22Rv1 (cell line): Measurements from ENCODE around the gene COX19.

ENCODE experiments used
- ZFX ChIP-seq: fragments of 450-650 bp; IDR thresholded peaks from 2 replicates; pipeline ENCODE4 v1.6.1; 2017; ENCODE audit warnings: antibody characterized with exemption, borderline replicate concordance
- TF ChIP-seq, protein P1 (sequence below): fragments of 450-650 bp; IDR thresholded peaks from 2 replicates; pipeline ENCODE4 v1.5.1; 2017; ENCODE audit warnings: mild to moderate bottlenecking

GRCh38 chr7:970744-971143, 4.6 kb downstream of the COX19 start:
- TF ChIP-seq, protein P1, sequence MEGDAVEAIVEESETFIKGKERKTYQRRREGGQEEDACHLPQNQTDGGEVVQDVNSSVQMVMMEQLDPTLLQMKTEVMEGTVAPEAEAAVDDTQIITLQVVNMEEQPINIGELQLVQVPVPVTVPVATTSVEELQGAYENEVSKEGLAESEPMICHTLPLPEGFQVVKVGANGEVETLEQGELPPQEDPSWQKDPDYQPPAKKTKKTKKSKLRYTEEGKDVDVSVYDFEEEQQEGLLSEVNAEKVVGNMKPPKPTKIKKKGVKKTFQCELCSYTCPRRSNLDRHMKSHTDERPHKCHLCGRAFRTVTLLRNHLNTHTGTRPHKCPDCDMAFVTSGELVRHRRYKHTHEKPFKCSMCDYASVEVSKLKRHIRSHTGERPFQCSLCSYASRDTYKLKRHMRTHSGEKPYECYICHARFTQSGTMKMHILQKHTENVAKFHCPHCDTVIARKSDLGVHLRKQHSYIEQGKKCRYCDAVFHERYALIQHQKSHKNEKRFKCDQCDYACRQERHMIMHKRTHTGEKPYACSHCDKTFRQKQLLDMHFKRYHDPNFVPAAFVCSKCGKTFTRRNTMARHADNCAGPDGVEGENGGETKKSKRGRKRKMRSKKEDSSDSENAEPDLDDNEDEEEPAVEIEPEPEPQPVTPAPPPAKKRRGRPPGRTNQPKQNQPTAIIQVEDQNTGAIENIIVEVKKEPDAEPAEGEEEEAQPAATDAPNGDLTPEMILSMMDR, result no peak
- TF ChIP-seq ZFX, result no peak
